Erythroblast (primary cell): ENCODE results near the gene PTK7.

Source experiments
- GATA1 ChIP-seq: IDR thresholded peaks from 2 replicates; pipeline ENCODE4 v1.6.1; 2011; ENCODE audit warnings: low read depth, mild to moderate bottlenecking, control low read depth, low read length, moderate library complexity
- POLR2A ChIP-seq: IDR thresholded peaks from 2 replicates; pipeline ENCODE4 v1.6.1; 2011; ENCODE audit warnings: mild to moderate bottlenecking, low read length

DNA sequence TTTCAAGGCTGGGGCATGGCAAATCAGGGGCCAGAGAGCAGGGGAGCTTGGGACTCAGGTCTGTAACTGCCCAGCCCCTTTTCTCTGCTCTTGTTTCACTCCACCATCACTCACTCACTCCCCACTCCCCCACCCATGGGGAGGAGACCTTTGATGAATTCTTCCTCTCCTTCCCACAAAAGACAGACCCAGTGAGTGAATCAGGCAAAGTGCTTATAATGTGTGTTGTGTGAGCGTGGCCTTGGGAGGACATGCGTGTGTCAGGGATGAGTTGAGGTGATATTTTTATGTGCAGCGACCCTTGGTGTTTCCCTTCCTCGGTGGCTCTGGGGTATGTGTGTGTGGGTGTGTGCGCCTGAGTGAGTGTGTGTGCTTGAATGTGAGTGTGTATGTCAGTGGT lies 104.9 kb downstream of the PTK7 start:
- no peak for TF ChIP-seq POLR2A
- TF ChIP-seq GATA1, result no peak
